Caco-2 (cell line): ENCODE results near the gene PGS1. TPM values are rescaled to one million over a fixed set of nuclear protein-coding genes. Genes with fewer than 3 reads are reported as not detected.

Source experiments
- BruUV-seq: library from RNA; stranded (reverse); fragments of 400-500 nt; replicated peaks from 2 replicates; lab custom pipeline; 2021; lab: Mats Ljungman, UMichigan
- CTCF ChIA-PET: fragments of 300-600 bp; sonication (Branson Sonifier 250); formaldehyde crosslinking; loops from one replicate; lab custom pipeline; 2022; ENCODE audit warnings: antibody characterized with exemption; lab: Charles Lee
- POLR2A ChIA-PET: fragments of 300-600 bp; sonication (Branson Sonifier 250); formaldehyde crosslinking; loops from one replicate; lab custom pipeline; 2022; ENCODE audit warnings: antibody characterized with exemption; lab: Charles Lee
- DNase-seq, 2 experiments: peaks; one replicate each; pipeline versions ENCODE4 v3.0.0 to v3.0.0-alpha.2; 2020 to 2022
- H3K27me3 ChIP-seq: replicated peaks from 2 replicates; pipeline ENCODE4 v1.6.0; 2011; ENCODE audit warnings: low read length; ENCODE audit not compliant: control insufficient read depth, insufficient read depth
- H3K36me3 ChIP-seq: 2 replicates; pipeline ENCODE4 v1.5.1; 2011; ENCODE audit warnings: low read length; ENCODE audit not compliant: control insufficient read depth, insufficient read depth
- H3K4me1 ChIP-seq: fragments of 250-450 bp; sonication (Bioruptor Pico); 2 replicates; pipeline ENCODE4 v1.5.1; 2020; ENCODE audit warnings: mild to moderate bottlenecking
- H3K4me3 ChIP-seq: 2 replicates; pipeline ENCODE4 v1.5.1; 2011; ENCODE audit warnings: low read depth, mild to moderate bottlenecking, control low read depth, low read length
- H3K9me3 ChIP-seq: fragments of 250-450 bp; sonication (Bioruptor Pico); 2 replicates; pipeline ENCODE4 v1.5.1; 2020; ENCODE audit warnings: mild to moderate bottlenecking, moderate library complexity
- H3K27ac Mint-ChIP-seq: one replicate; pipeline ENCODE4 v1.8.0; 2022; ENCODE audit warnings: mixed read lengths; ENCODE audit not compliant: unreplicated experiment
- H3K27me3 Mint-ChIP-seq: one replicate; pipeline ENCODE4 v1.8.0; 2022; ENCODE audit warnings: mixed read lengths; ENCODE audit not compliant: insufficient read depth, unreplicated experiment
- H3K36me3 Mint-ChIP-seq: one replicate; pipeline ENCODE4 v1.8.0; 2022; ENCODE audit warnings: mild to moderate bottlenecking, mixed read lengths; ENCODE audit not compliant: insufficient read depth, unreplicated experiment
- H3K4me1 Mint-ChIP-seq: one replicate; pipeline ENCODE4 v1.8.0; 2022; ENCODE audit warnings: low read depth, mixed read lengths; ENCODE audit not compliant: unreplicated experiment
- H3K4me3 Mint-ChIP-seq: one replicate; pipeline ENCODE4 v1.8.0; 2022; ENCODE audit warnings: mild to moderate bottlenecking, moderate library complexity, mixed read lengths; ENCODE audit not compliant: unreplicated experiment
- H3K9me3 Mint-ChIP-seq: one replicate; pipeline ENCODE4 v1.8.0; 2022; ENCODE audit warnings: mixed read lengths; ENCODE audit not compliant: unreplicated experiment
- CTCF ChIP-seq, 2 experiments: fragments of 200-600 bp in 1 of 2; IDR thresholded peaks; 1 replicate in 1 of 2; 2 replicates in 1 of 2; pipeline versions ENCODE4 v1.5.1 to v1.8.0; 2011 to 2022; ENCODE audit warnings: antibody characterized with exemption in 1 of 2, control low read depth in 1 of 2, inconsistent platforms in 1 of 2, low read depth in 1 of 2, low read length in 1 of 2, mild to moderate bottlenecking in 1 of 2, moderate library complexity in 1 of 2; ENCODE audit not compliant: insufficient read depth in 1 of 2, severe bottlenecking in 1 of 2, unreplicated experiment in 1 of 2
- intact Hi-C: fragments of 100-400 bp; cut with micrococcal nuclease; formaldehyde crosslinking; loops from one replicate; pipeline ENCODE4 v1.10.0; 2022; ENCODE audit not compliant: unreplicated experiment
- total RNA-seq: library from RNA; stranded (reverse); gene quantifications from 2 replicates; pipeline ENCODE4 v1.2.3, GENCODE V29; 2022

PGS1 gene
- total RNA-seq, 1 experiment from 2014 or later, result 54.1 TPM

GRCh38 chr17:78351449-78352006 lies 26.9 kb upstream of the PGS1 start:
- intact Hi-C loops, result no loop called here

DNA sequence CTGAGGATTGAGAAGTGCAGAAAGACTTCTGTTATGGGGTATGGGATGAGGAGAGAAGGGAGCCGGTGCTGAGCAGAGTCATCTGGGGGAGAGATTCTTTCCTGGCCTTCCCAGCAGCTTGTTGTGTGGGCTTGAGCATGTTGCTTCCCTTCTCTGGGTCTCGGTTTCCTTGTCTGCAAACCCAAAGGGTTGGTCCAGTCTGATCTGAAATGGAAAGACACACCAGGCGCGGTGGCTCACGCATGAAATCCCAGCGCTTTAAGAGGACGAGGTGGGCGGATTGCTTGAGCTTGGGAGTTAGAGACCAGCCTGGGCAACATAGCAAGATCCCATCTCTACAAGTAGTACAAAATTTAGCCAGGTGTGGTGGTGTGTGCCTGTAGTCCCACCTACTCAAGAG lies 24.6 kb upstream of the PGS1 start:
- POLR2A ChIA-PET, result interaction anchor here (0.6 kb wide), 1 partner anchor 37 kb away, joined by 8 read pairs; no protein-coding TSS in a partner anchor
- Mint-ChIP-seq H3K36me3 (peaks cover 34% of the 10 kb centered on the region), H3K4me1 (peaks cover 32% of the 10 kb centered on the region), H3K9me3 (no peaks in the 10 kb centered on the region), H3K4me3 (peak overlapping the region; percentile 78), H3K27ac (peak overlapping the region; percentile 85), H3K27me3 (no peaks in the 10 kb centered on the region)
- Histone ChIP-seq H3K27me3 (no peaks in the 10 kb centered on the region; the same call in 1 of the 2 replicates), H3K9me3 (no peaks in the 10 kb centered on the region), H3K4me1 (peaks cover 52% of the 10 kb centered on the region), H3K4me3 (no peak overlapping the region; the same call in 1 of the 2 replicates), H3K36me3 (no peaks in the 10 kb centered on the region; the same call in 1 of the 2 replicates)
- no TSS peak for BruUV-seq
- no peak for DNase-seq
- TF ChIP-seq CTCF (IDR thresholded peaks at IDR 0.05; ENCODE audit: insufficient read depth in 1 of 2, low read depth in 1 of 2, low read length in 1 of 2, severe bottlenecking in 1 of 2, unreplicated experiment in 1 of 2), result no peak
- CTCF ChIA-PET, result no interaction called here
- intact Hi-C loops, result no loop called here

More at GRCh38 chr17:78351449-78352006, 26.9 kb upstream of the PGS1 start:
- Mint-ChIP-seq H3K27me3 (no peaks in the 10 kb centered on the region), H3K9me3 (no peaks in the 10 kb centered on the region), H3K4me3 (peak overlapping the region; percentile 78), H3K36me3 (peaks cover 11% of the 10 kb centered on the region), H3K4me1 (peaks cover 32% of the 10 kb centered on the region), H3K27ac (peak overlapping the region; percentile 79)
- peaks cover 34% of the 10 kb centered on the region for H3K4me1 ChIP-seq
- no peak overlapping the region for H3K4me3 ChIP-seq
- no TSS peak for BruUV-seq
- CTCF ChIA-PET, result interaction anchor here (0.9 to 1.1 kb wide), 3 partner anchors 37 to 70 kb away, joined by 3 to 9 read pairs (median 3); no protein-coding TSS in a partner anchor
- POLR2A ChIA-PET, result no interaction called here
- peak; percentile 83 to 88 for DNase-seq
- H3K9me3 ChIP-seq, result no peaks in the 10 kb centered on the region
- no peaks in the 10 kb centered on the region for H3K36me3 ChIP-seq
- no peak for TF ChIP-seq CTCF (IDR thresholded peaks at IDR 0.05; ENCODE audit: insufficient read depth in 1 of 2, low read depth in 1 of 2, low read length in 1 of 2, severe bottlenecking in 1 of 2, unreplicated experiment in 1 of 2)
- H3K27me3 ChIP-seq, result no peaks in the 10 kb centered on the region; the same call in 1 of the 2 replicates

GRCh38 chr17:78355045-78355641 lies 23.3 kb upstream of the PGS1 start:
- CTCF ChIA-PET, result interaction anchor here (1.4 kb wide), 1 partner anchor 90 kb away, joined by 3 read pairs; no protein-coding TSS in a partner anchor
- Mint-ChIP-seq H3K9me3 (no peaks in the 10 kb centered on the region), H3K4me3 (no peak overlapping the region), H3K4me1 (peaks cover 32% of the 10 kb centered on the region), H3K27me3 (no peaks in the 10 kb centered on the region), H3K27ac (no peak overlapping the region), H3K36me3 (peaks cover 42% of the 10 kb centered on the region)
- H3K36me3 ChIP-seq, result no peaks in the 10 kb centered on the region; the same call in 1 of the 2 replicates
- H3K9me3 ChIP-seq, result no peaks in the 10 kb centered on the region
- BruUV-seq, result no TSS peak
- intact Hi-C loops, result no loop called here
- H3K4me1 ChIP-seq, result peaks cover 53% of the 10 kb centered on the region
- no peaks in the 10 kb centered on the region for H3K27me3 ChIP-seq
- DNase-seq, result no peak
- POLR2A ChIA-PET, result no interaction called here
- no peak overlapping the region for H3K4me3 ChIP-seq
- TF ChIP-seq CTCF (IDR thresholded peaks at IDR 0.05; ENCODE audit: insufficient read depth in 1 of 2, low read depth in 1 of 2, low read length in 1 of 2, severe bottlenecking in 1 of 2, unreplicated experiment in 1 of 2), result no peak
